ENCODE results near the gene CLOCK.

DNA sequence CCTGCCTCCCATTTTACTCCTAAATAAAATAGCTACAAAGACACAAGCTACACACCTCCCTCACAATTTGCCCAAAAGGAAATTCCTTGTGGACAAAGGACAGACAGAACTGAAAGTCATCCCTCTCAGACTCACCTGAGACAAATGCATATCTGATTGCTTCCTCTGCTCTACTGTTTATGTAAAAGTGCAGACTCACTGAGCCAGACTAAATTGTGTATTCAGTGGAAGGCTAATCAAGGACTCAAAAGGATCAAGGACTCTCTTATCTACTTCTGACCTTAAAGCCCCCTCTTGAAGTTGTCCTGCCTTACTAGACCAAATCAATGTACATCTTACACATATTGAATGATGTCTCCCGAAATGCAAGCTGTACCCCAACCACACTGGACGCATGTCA is 41.5 kb upstream of the CLOCK start:
- TF ChIP-seq, protein P1, sequence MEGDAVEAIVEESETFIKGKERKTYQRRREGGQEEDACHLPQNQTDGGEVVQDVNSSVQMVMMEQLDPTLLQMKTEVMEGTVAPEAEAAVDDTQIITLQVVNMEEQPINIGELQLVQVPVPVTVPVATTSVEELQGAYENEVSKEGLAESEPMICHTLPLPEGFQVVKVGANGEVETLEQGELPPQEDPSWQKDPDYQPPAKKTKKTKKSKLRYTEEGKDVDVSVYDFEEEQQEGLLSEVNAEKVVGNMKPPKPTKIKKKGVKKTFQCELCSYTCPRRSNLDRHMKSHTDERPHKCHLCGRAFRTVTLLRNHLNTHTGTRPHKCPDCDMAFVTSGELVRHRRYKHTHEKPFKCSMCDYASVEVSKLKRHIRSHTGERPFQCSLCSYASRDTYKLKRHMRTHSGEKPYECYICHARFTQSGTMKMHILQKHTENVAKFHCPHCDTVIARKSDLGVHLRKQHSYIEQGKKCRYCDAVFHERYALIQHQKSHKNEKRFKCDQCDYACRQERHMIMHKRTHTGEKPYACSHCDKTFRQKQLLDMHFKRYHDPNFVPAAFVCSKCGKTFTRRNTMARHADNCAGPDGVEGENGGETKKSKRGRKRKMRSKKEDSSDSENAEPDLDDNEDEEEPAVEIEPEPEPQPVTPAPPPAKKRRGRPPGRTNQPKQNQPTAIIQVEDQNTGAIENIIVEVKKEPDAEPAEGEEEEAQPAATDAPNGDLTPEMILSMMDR (IDR thresholded peaks at IDR 0.05): no peak
- no peak for TF ChIP-seq EP300 (IDR thresholded peaks at IDR 0.05)

All from upper lobe of left lung (tissue), 4 donors.